Skin epidermis (tissue), 12 donors: ENCODE results near the gene C2orf42.
"Not testable (repeated sequence)": the region's sequence is repeated elsewhere in the genome, so short reads cannot be mapped to it uniquely, and the experiment has no call there.

Experiments used
- H3K27ac ChIP-seq, 21 experiments: fragments of 200-600 bp; sonication (generic) in 11 of 21; one replicate each; pipeline ENCODE4 v1.5.0; 2020; ENCODE audit warnings: mild to moderate bottlenecking in 3 of 21, inconsistent platforms in 2 of 21, moderate library complexity in 2 of 21
- H3K4me3 ChIP-seq, 7 experiments: fragments of 200-600 bp; sonication (generic) in 2 of 7; one replicate each; pipeline ENCODE4 v1.5.0; 2020; ENCODE audit warnings: inconsistent platforms in 2 of 7, mild to moderate bottlenecking in 2 of 7, moderate library complexity in 1 of 7

Gene C2orf42

GRCh38 chr2:70182689-70183088 is 8.1 kb downstream of the C2orf42 start:
- H3K27ac ChIP-seq = no peak overlapping the region

DNA sequence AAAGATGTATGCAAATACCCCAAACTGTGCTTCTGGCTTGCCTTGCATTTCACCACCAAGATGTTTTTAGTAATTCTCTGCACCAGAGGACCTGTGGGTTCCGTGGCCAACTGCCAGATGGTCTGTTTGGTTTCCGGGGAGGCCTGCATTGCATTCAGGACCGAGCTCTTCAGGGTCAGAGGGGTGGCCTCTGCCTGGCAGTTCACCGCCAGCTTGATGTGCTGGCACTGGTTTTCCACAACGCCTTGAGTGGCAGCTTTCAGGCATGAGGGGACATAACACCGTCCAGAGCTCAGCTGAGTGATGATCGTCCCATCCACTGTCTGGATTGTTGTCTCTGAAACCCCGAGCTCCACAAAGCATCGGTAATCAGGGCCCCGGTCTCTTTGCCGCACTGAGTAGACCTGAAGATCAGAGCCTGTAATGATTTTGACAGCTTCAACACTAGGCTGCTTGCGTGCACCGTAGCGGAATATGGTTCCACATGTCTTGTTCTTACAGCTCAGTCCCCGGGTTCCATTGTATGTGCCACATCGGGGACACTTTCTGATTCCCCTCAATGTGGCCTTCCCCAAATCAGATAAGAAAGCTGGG is 9.4 kb downstream of the C2orf42 start:
- Histone ChIP-seq H3K4me3 (no peak overlapping the region), H3K27ac (no peak overlapping the region)

More at GRCh38 chr2:70182689-70183088, 8.1 kb downstream of the C2orf42 start:
- no peak overlapping the region for H3K4me3 ChIP-seq

DNA sequence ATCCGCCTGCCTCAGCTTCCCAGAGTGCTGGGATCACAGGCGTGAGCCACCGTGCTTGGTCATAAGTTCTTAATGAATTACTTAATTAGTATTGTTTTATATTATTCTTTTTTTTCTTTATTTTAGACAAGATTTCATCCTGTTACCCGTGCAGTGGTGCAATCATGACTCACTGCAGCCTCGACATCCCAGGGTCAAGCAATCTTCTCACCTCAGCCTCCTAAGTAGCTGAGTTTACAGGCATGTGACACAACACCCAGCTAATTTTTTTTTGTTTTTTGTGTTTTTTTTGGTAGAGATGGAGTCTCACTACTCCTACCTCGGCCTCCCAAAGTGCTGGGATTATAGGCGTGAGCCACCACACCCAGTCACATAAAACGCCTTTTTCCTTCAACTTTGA is 17.3 kb downstream of the C2orf42 start:
- Histone ChIP-seq H3K4me3 (no peak overlapping the region), H3K27ac (no peak overlapping the region)

GRCh38 chr2:70169654-70170245 is 21.1 kb downstream of the C2orf42 start:
- H3K4me3 ChIP-seq, H3K27ac ChIP-seq: not testable (repeated sequence)

DNA sequence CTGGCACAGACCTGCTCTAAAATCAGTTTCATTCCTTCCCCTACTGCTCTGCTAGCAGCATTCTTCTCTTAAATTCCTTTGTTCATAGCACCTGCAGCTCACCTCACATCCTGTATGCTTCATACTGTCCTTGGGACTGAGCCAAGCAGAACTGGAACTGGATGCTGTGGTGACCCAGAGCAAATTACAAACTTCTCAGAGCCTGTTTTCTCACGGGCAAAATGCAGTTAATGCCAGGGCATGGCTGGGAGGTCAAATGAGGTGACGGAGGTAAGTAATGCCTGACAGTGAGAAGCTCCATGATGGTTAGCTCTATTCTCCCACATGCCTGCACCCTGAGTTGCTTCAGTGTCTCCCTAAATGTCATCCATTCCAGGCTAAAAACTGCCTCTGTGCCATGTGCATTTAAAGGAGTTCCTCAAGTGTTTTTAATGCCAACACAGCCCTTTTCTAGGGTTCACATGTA is 29.7 kb downstream of the C2orf42 start:
- H3K4me3 ChIP-seq = no peak overlapping the region
- peak overlapping the region in 1 of 21 experiments; percentile 37 for H3K27ac ChIP-seq

- no peak overlapping the region for H3K27ac ChIP-seq
Measured at GRCh38 chr2:70160545-70160944, 30.3 kb downstream of the C2orf42 start.

DNA sequence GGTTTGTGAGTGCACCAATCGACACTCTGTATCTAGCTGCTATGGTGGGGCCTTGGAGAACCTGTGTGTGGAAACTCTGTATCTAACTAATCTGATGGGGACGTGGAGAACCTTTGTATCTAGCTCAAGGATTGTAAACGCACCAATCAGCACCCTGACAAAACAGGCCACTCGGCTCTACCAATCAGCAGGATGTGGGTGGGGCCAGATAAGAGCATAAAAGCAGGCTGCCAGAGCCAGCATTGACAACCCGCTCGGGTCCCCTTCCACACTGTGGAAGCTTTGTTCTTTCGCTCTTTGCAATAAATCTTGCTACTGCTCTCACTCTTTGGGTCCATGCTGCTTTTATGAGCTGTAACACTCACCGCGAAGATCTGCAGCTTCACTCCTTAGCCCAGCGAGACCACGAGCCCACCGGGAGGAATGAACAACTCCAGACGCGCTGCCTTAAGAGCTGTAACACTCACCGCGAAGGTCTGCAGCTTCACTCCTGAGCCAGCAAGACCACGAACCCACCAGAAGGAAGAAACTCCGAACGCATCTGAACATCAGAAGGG is 41.6 kb downstream of the C2orf42 start:
- H3K27ac ChIP-seq = not testable (repeated sequence)

More at GRCh38 chr2:70160545-70160944, 30.3 kb downstream of the C2orf42 start:
- H3K4me3 ChIP-seq = no peak overlapping the region

DNA sequence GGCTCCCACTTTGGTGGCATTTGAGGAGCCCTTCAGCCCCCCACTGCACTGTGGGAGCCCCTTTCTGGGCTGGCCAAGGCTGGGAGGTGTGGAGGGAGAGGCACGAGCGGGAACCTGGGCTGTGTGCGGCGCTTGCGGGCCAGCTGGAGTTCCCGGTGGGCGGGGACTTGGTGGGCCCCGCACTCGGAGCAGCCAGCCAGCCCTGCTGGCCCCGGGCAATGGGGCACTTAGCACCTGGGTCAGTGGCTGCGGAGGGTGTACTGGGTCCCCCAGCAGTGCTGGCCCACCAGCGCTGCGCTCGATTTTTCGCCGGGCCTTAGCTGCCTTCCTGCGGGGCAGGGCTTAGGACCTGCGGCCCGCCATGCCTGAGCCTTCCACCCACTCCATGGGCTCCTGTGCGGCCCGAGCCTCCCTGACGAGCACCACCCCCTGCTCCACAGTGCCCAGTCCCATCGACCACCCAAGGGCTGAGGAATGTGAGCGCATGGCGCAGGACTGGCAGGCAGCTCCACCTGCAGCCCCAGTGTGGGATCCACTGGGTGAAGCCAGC is 42.5 kb downstream of the C2orf42 start:
- H3K27ac ChIP-seq, H3K4me3 ChIP-seq: not testable (repeated sequence)

More for the DNA sequence above, 41.6 kb downstream of the C2orf42 start:
- not testable (repeated sequence) for H3K4me3 ChIP-seq

- Histone ChIP-seq H3K27ac (peak overlapping the region in 6 of 21 experiments; percentile 2 to 60 (median 33)), H3K4me3 (no peak overlapping the region)
Measured at GRCh38 chr2:70145851-70146739, 44.7 kb downstream of the C2orf42 start.

- Histone ChIP-seq H3K4me3 (no peak overlapping the region), H3K27ac (no peak overlapping the region)
Measured at GRCh38 chr2:70145144-70145490, 45.7 kb downstream of the C2orf42 start.

DNA sequence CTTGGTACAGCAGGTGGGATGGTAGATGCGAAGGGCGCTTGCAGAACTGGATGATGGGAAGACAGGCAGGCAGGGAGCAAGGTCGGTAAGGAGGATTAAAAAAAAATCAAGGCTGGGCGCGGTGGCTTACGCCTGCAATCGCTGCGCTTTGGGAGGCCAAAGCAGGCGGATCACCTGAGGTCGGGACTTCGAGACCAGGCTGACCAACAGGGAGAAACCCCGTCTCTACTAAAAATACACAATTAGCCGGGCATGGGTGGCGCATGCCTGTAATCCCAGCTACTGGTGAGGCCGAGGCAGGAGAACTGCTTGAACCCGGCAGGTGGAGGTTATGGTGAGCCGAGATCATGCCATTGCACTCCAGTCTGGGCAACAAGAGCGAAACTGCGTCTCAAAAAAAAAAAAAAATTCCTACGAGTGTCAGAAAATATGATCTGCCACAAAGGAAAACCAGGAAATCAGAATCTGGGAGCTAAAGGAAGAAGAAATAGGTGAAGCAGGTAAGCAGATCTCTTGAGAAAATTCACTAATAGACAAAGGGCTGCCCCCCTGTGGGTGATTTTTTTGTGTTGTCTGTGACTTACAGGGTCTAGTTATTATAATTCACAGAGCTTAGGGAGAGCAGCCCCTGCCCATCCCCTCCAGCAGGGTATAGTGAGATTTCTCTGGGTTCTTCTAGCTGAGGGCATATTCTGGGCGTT is 46.2 kb downstream of the C2orf42 start:
- Histone ChIP-seq H3K4me3 (no peak overlapping the region), H3K27ac (peak overlapping the region in 2 of 21 experiments; percentile 100)

- H3K4me3 ChIP-seq = peak overlapping the region; percentile 7 to 61 (median 30)
- peak overlapping the region in 20 of 21 experiments; percentile 81 to 100 (median 99) for H3K27ac ChIP-seq
Measured at GRCh38 chr2:70143314-70144150, 47.3 kb downstream of the C2orf42 start.

GRCh38 chr2:70142590-70143313 is 48.1 kb downstream of the C2orf42 start:
- Histone ChIP-seq H3K27ac (peak overlapping the region in 20 of 21 experiments; percentile 98 to 100 (median 100)), H3K4me3 (peak overlapping the region; percentile 22 to 72 (median 45))

GRCh38 chr2:70141902-70142589 is 48.8 kb downstream of the C2orf42 start:
- Histone ChIP-seq H3K4me3 (peak overlapping the region; percentile 22 to 72 (median 45)), H3K27ac (peak overlapping the region; percentile 94 to 100 (median 100))

- peak overlapping the region; percentile 94 to 100 (median 100) for H3K27ac ChIP-seq
- H3K4me3 ChIP-seq = peak overlapping the region; percentile 22 to 72 (median 45)
Measured at GRCh38 chr2:70141212-70141901, 49.5 kb downstream of the C2orf42 start.

- Histone ChIP-seq H3K27ac (peak overlapping the region in 20 of 21 experiments; percentile 48 to 100 (median 100)), H3K4me3 (no peak overlapping the region)
Measured at GRCh38 chr2:70140791-70141211, 50.0 kb downstream of the C2orf42 start.
